HepG2 (cell line): Measurements from ENCODE around the gene CKAP5. TPM values are rescaled to one million over a fixed set of nuclear protein-coding genes. Genes with fewer than 3 reads are reported as not detected.
A peak's percentile ranks its signal among the peaks of the same experiment; 100 is the strongest.

Source experiments
- BCL6 ChIP-seq: IDR thresholded peaks from 2 replicates; pipeline ENCODE4 v1.6.1; 2016; ENCODE audit warnings: missing genetic modification reagents, missing compliant biosample characterization
- BHLHE40 ChIP-seq: IDR thresholded peaks from 2 replicates; pipeline ENCODE4 v1.6.1; 2011; ENCODE audit warnings: low read length, improper control_type of control experiment
- GTF3A ChIP-seq: sonication (generic); formaldehyde crosslinking; conservative IDR thresholded peaks from 2 replicates; pipeline ENCODE4 v1.4.0; 2020; ENCODE audit warnings: mild to moderate bottlenecking, missing genetic modification reagents
- KDM3A ChIP-seq: IDR thresholded peaks from 2 replicates; pipeline ENCODE4 v1.6.1; 2018; ENCODE audit warnings: low read depth, missing compliant biosample characterization
- TAF15 ChIP-seq: fragments of 200-400 bp; formaldehyde crosslinking; IDR thresholded peaks from one replicate; pipeline ENCODE4 v1.6.1; 2018; ENCODE audit warnings: mild to moderate bottlenecking, low read depth, low read length; ENCODE audit not compliant: poor library complexity, severe bottlenecking
- ZBTB3 ChIP-seq: sonication (generic); formaldehyde crosslinking; IDR thresholded peaks from 2 replicates; pipeline ENCODE4 v1.4.0; 2020; ENCODE audit warnings: low read depth, mild to moderate bottlenecking, moderate library complexity, missing genetic modification reagents, borderline replicate concordance
- ZFP90 ChIP-seq: sonication (generic); formaldehyde crosslinking; IDR thresholded peaks from 2 replicates; pipeline ENCODE4 v1.8.0; 2022; ENCODE audit warnings: missing genetic modification reagents, mild to moderate bottlenecking, inconsistent platforms, borderline replicate concordance
- ZNF550 ChIP-seq: sonication (generic); formaldehyde crosslinking; IDR thresholded peaks from 2 replicates; pipeline ENCODE4 v1.4.0; 2020; ENCODE audit warnings: mild to moderate bottlenecking, missing genetic modification reagents, borderline replicate concordance
- ZNF607 ChIP-seq: sonication (generic); formaldehyde crosslinking; IDR thresholded peaks from 2 replicates; pipeline ENCODE4 v1.5.1; 2020; ENCODE audit warnings: missing genetic modification reagents, mild to moderate bottlenecking, borderline replicate concordance
- ZSCAN21 ChIP-seq: sonication (generic); formaldehyde crosslinking; IDR thresholded peaks from 2 replicates; pipeline ENCODE4 v1.8.0; 2022; ENCODE audit warnings: mild to moderate bottlenecking, missing genetic modification reagents, moderate library complexity, borderline replicate concordance
- ZSCAN25 ChIP-seq: sonication (generic); formaldehyde crosslinking; IDR thresholded peaks from 2 replicates; pipeline ENCODE4 v1.8.0; 2022; ENCODE audit warnings: mild to moderate bottlenecking, missing genetic modification reagents
- ZSCAN31 ChIP-seq: sonication (generic); formaldehyde crosslinking; IDR thresholded peaks from 2 replicates; pipeline ENCODE4 v1.5.0; 2020; ENCODE audit warnings: low read depth, mild to moderate bottlenecking, missing genetic modification reagents
- polyA plus RNA-seq, 8 experiments: library from polyadenylated mRNA; depleted of rRNA in 3 of 8; stranded (reverse) in 7 of 8; unstranded in 1 of 8; fragments of >200 nt; fragmentation: Illumina TruSeq in 4 of 8; extraction: Trizol in 4 of 8; gene quantifications; 2 replicates each; pipeline versions ENCODE4 v1.2.1 to v1.2.3, GENCODE V29; 2011 to 2016; ENCODE audit warnings: low read depth in 4 of 8, missing spikeins in 1 of 8, mixed read lengths in 1 of 8; ENCODE audit not compliant: insufficient read depth in 1 of 8
- total RNA-seq, 5 experiments: library from RNA; depleted of rRNA; stranded (reverse); fragments of >200 nt; fragmentation: Illumina TruSeq; extraction: Trizol; gene quantifications; 2 replicates each; pipeline ENCODE4 v1.2.3, GENCODE V29; 2016; ENCODE audit warnings: low read depth in 1 of 5
- TF ChIP-seq, protein P1 (sequence below): sonication (generic); formaldehyde crosslinking; IDR thresholded peaks from 2 replicates; pipeline ENCODE4 v1.5.1; 2020; ENCODE audit warnings: missing genetic modification reagents, mild to moderate bottlenecking, borderline replicate concordance
- TF ChIP-seq, protein P2 (sequence below): sonication (generic); formaldehyde crosslinking; IDR thresholded peaks from 2 replicates; pipeline ENCODE4 v1.4.0; 2020; ENCODE audit warnings: low read depth, missing genetic modification reagents
- TF ChIP-seq, protein P3 (sequence below): sonication (generic); formaldehyde crosslinking; IDR thresholded peaks from 2 replicates; pipeline ENCODE4 v1.8.1; 2023; ENCODE audit warnings: mild to moderate bottlenecking, missing genetic modification reagents, borderline replicate concordance
- TF ChIP-seq, protein P4 (sequence below): sonication (generic); formaldehyde crosslinking; IDR thresholded peaks from 2 replicates; pipeline ENCODE4 v1.5.1; 2020; ENCODE audit warnings: mild to moderate bottlenecking, missing genetic modification reagents, borderline replicate concordance

Gene CKAP5
- total and polyA plus RNA-seq, 2 of the 13 experiments (the other 11 are each of a cell fraction or from before 2014, with no cell fraction given), result 79.2 to 103 TPM

DNA sequence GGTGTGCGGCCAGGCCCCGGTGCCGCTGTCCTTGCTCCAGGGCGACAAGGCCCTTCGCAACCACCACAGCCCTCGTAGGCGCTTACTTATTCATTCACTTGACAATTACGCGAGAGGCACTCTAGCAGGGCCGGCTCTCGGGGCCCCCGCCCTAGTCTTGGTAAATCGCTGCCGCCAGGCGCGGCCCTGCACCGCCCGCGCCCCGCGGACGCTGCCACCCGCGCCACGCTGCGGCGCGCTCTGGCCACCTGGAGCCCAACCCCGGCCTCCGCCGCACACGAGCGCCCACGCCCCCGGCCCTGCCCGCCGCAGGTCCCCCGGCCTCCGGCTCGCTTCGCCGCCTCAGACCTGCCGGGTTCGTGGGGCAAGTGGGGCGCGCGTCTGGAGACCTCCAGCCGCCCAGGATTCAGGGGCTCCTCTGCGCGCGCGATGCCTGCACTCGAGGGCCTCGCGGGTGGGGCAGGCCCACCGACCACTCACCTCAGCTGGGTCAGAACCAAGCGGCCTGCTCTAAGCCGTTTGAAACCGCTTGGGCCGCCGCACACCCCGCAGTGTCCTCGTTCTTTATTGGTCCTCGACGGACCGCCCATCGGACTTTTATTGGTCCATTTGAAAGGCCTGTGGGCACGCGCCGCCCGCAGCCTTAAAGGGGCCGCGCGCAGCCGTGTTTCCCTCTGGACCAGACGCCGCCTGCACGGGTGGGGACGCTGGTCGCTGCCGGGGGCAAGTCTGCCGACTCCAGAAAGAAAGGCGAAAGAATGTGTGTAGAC is at the start of gene CKAP5 (continued):
- TF ChIP-seq, protein P1, sequence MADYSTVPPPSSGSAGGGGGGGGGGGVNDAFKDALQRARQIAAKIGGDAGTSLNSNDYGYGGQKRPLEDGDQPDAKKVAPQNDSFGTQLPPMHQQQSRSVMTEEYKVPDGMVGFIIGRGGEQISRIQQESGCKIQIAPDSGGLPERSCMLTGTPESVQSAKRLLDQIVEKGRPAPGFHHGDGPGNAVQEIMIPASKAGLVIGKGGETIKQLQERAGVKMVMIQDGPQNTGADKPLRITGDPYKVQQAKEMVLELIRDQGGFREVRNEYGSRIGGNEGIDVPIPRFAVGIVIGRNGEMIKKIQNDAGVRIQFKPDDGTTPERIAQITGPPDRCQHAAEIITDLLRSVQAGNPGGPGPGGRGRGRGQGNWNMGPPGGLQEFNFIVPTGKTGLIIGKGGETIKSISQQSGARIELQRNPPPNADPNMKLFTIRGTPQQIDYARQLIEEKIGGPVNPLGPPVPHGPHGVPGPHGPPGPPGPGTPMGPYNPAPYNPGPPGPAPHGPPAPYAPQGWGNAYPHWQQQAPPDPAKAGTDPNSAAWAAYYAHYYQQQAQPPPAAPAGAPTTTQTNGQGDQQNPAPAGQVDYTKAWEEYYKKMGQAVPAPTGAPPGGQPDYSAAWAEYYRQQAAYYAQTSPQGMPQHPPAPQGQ (CRISPR knock-in tag), result no peak
- TF ChIP-seq ZNF607 (CRISPR knock-in tag) (0 out of 2 replicates have a peak, but pooled peaks have one; percentile 64), GTF3A (CRISPR knock-in tag) (no peak), BCL6 (CRISPR knock-in tag) (peak; percentile 15; the same call in 1 of the 2 replicates), ZSCAN31 (CRISPR knock-in tag) (peak; percentile 94), BHLHE40 (peak; percentile 60), ZSCAN21 (CRISPR knock-in tag) (peak; percentile 90), ZFP90 (CRISPR knock-in tag) (peak; percentile 43; the same call in 1 of the 2 replicates), ZSCAN25 (CRISPR knock-in tag) (no peak), TAF15 (peak; percentile 74), ZNF550 (CRISPR knock-in tag) (no peak), ZBTB3 (CRISPR knock-in tag) (peak; percentile 32; the same call in 1 of the 2 replicates), KDM3A (CRISPR knock-in tag) (no peak)
- TF ChIP-seq, protein P2, sequence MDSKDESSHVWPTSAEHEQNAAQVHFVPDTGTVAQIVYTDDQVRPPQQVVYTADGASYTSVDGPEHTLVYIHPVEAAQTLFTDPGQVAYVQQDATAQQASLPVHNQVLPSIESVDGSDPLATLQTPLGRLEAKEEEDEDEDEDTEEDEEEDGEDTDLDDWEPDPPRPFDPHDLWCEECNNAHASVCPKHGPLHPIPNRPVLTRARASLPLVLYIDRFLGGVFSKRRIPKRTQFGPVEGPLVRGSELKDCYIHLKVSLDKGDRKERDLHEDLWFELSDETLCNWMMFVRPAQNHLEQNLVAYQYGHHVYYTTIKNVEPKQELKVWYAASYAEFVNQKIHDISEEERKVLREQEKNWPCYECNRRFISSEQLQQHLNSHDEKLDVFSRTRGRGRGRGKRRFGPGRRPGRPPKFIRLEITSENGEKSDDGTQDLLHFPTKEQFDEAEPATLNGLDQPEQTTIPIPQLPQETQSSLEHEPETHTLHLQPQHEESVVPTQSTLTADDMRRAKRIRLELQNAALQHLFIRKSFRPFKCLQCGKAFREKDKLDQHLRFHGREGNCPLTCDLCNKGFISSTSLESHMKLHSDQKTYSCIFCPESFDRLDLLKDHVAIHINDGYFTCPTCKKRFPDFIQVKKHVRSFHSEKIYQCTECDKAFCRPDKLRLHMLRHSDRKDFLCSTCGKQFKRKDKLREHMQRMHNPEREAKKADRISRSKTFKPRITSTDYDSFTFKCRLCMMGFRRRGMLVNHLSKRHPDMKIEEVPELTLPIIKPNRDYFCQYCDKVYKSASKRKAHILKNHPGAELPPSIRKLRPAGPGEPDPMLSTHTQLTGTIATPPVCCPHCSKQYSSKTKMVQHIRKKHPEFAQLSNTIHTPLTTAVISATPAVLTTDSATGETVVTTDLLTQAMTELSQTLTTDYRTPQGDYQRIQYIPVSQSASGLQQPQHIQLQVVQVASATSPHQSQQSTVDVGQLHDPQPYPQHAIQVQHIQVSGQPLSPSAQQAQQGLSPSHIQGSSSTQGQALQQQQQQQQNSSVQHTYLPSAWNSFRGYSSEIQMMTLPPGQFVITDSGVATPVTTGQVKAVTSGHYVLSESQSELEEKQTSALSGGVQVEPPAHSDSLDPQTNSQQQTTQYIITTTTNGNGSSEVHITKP (CRISPR knock-in tag), result no peak
- TF ChIP-seq, protein P3, sequence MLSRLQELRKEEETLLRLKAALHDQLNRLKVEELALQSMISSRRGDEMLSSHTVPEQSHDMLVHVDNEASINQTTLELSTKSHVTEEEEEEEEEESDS, result peak; percentile 70; the same call in 1 of the 2 replicates
- TF ChIP-seq, protein P4, sequence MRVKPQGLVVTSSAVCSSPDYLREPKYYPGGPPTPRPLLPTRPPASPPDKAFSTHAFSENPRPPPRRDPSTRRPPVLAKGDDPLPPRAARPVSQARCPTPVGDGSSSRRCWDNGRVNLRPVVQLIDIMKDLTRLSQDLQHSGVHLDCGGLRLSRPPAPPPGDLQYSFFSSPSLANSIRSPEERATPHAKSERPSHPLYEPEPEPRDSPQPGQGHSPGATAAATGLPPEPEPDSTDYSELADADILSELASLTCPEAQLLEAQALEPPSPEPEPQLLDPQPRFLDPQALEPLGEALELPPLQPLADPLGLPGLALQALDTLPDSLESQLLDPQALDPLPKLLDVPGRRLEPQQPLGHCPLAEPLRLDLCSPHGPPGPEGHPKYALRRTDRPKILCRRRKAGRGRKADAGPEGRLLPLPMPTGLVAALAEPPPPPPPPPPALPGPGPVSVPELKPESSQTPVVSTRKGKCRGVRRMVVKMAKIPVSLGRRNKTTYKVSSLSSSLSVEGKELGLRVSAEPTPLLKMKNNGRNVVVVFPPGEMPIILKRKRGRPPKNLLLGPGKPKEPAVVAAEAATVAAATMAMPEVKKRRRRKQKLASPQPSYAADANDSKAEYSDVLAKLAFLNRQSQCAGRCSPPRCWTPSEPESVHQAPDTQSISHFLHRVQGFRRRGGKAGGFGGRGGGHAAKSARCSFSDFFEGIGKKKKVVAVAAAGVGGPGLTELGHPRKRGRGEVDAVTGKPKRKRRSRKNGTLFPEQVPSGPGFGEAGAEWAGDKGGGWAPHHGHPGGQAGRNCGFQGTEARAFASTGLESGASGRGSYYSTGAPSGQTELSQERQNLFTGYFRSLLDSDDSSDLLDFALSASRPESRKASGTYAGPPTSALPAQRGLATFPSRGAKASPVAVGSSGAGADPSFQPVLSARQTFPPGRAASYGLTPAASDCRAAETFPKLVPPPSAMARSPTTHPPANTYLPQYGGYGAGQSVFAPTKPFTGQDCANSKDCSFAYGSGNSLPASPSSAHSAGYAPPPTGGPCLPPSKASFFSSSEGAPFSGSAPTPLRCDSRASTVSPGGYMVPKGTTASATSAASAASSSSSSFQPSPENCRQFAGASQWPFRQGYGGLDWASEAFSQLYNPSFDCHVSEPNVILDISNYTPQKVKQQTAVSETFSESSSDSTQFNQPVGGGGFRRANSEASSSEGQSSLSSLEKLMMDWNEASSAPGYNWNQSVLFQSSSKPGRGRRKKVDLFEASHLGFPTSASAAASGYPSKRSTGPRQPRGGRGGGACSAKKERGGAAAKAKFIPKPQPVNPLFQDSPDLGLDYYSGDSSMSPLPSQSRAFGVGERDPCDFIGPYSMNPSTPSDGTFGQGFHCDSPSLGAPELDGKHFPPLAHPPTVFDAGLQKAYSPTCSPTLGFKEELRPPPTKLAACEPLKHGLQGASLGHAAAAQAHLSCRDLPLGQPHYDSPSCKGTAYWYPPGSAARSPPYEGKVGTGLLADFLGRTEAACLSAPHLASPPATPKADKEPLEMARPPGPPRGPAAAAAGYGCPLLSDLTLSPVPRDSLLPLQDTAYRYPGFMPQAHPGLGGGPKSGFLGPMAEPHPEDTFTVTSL (CRISPR knock-in tag), result peak; percentile 41; the same call in 1 of the 2 replicates
